Activated CD8-positive, alpha-beta T cell treated with anti-CD3 and anti-CD28 coated beads, Interleukin-2, amount 10 ng/mL, durations not matched to agents 7 days and 5 days (primary cell): ENCODE data around the gene BSPRY. TPM values are rescaled to one million over a fixed set of nuclear protein-coding genes. Genes with fewer than 3 reads are reported as not detected.
"Not testable (repeated sequence)": the region's sequence is repeated elsewhere in the genome, so short reads cannot be mapped to it uniquely, and the experiment has no call there.

Experiments used
- ATAC-seq: fragments of 150-1000 bp; cut with Tn5 transposase; one replicate; pipeline ENCODE4 v1.10.0; 2021; ENCODE audit warnings: moderate library complexity
- CTCF ChIA-PET: fragments of 350-600 bp; sonication (Branson Sonifier 250); formaldehyde crosslinking; loops from one replicate; lab custom pipeline; 2021; ENCODE audit warnings: antibody characterized with exemption; lab: Charles Lee
- POLR2A ChIA-PET: fragments of 350-600 bp; sonication (Branson Sonifier 250); formaldehyde crosslinking; loops from one replicate; lab custom pipeline; 2021; ENCODE audit warnings: antibody characterized with exemption; lab: Charles Lee
- DNase-seq: peaks from one replicate; pipeline ENCODE4 v3.0.0-alpha.2; 2020
- H3K27ac Mint-ChIP-seq: one replicate; pipeline ENCODE4 v1.8.0; 2021; ENCODE audit warnings: mild to moderate bottlenecking, mixed read lengths
- H3K27me3 Mint-ChIP-seq: one replicate; pipeline ENCODE4 v1.8.0; 2021; ENCODE audit warnings: low read depth, mixed read lengths
- H3K36me3 Mint-ChIP-seq: one replicate; pipeline ENCODE4 v1.8.0; 2021; ENCODE audit warnings: low read depth, mixed read lengths
- H3K4me1 Mint-ChIP-seq: one replicate; pipeline ENCODE4 v1.8.0; 2021; ENCODE audit warnings: low read depth, mixed read lengths
- H3K4me3 Mint-ChIP-seq: one replicate; pipeline ENCODE4 v1.8.0; 2021; ENCODE audit warnings: mild to moderate bottlenecking, mixed read lengths
- H3K9me3 Mint-ChIP-seq: one replicate; pipeline ENCODE4 v1.8.0; 2022; ENCODE audit warnings: mixed read lengths; ENCODE audit not compliant: insufficient read depth
- total RNA-seq, 2 experiments: library from RNA; stranded (reverse); gene quantifications; one replicate each; pipeline ENCODE4 v1.2.3, GENCODE V29; 2021

The BSPRY gene
- total RNA-seq, 2 experiments from 2014 or later = 4.0 to 4.4 TPM

GRCh38 chr9:113401027-113401792 lies 51.9 kb downstream of the BSPRY start, which contains the start of gene ALAD:
Gene ALAD (minus strand): TSS chr9:113401284. CDS start chr9:113393559, 7,725 bp downstream.
- H3K4me1 Mint-ChIP-seq = peaks cover 17% of the 10 kb centered on the region
- CTCF ChIA-PET = interaction anchor here (0.5 to 10.7 kb wide), 47 partner anchors 9 to 952 kb away, joined by 3 to 105 read pairs (median 4); partner anchors contain the start of genes C9orf43, CDC26, HDHD3 and POLE3
- H3K36me3 Mint-ChIP-seq = peaks cover 4% of the 10 kb centered on the region
- no peaks in the 10 kb centered on the region for H3K27me3 Mint-ChIP-seq
- ATAC-seq (peak; percentile 100), DNase-seq (peak; percentile 99)
- no peaks in the 10 kb centered on the region for H3K9me3 Mint-ChIP-seq
- H3K27ac Mint-ChIP-seq = peak within 1 kb of the TSS; percentile 81
- peak within 1 kb of the TSS; percentile 89 for H3K4me3 Mint-ChIP-seq
- POLR2A ChIA-PET = interaction anchor here (0.6 to 2.4 kb wide), 4 partner anchors 9 to 116 kb away, joined by 3 to 23 read pairs (median 6); partner anchors contain the start of genes BSPRY, C9orf43 and POLE3

DNA sequence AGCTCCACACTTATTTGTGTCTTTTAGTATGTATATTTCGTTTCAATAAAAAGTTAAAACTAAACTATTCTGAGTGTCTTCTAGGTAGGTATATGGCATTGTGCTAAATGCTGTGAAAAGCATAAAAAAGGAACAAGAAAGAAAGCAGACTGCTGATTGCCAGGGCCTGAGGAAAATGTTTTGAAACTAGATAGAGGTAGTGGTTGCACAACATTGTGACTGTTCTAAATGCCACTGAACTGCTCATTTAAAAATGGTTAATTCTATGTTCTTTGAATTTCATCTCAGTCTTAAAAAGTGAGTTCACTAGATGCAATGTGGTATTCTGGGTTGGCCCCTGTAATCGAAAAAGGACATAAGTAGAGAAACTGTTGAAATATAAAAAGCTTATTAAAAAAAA lies 54.3 kb downstream of the BSPRY start:
- Mint-ChIP-seq H3K27me3 (no peaks in the 10 kb centered on the region), H3K4me3 (no peak overlapping the region), H3K9me3 (no peaks in the 10 kb centered on the region), H3K4me1 (peaks cover 35% of the 10 kb centered on the region), H3K36me3 (peaks cover 20% of the 10 kb centered on the region), H3K27ac (no peak overlapping the region)
- no peak for ATAC-seq
- CTCF ChIA-PET = interaction anchor here (1.1 to 10.7 kb wide), 6 partner anchors 9 to 253 kb away, joined by 3 to 105 read pairs (median 5); partner anchors contain the start of genes CDC26, PRPF4 and WDR31
- POLR2A ChIA-PET = no interaction called here
- DNase-seq = no peak

GRCh38 chr9:113406353-113406752 lies 57.0 kb downstream of the BSPRY start:
- H3K9me3 Mint-ChIP-seq, H3K27me3 Mint-ChIP-seq, DNase-seq, H3K27ac Mint-ChIP-seq, ATAC-seq, H3K4me3 Mint-ChIP-seq, POLR2A ChIA-PET: not testable (repeated sequence)
- CTCF ChIA-PET = interaction anchor here (0.9 to 10.7 kb wide), 6 partner anchors 40 to 250 kb away, joined by 3 to 105 read pairs (median 5); partner anchors contain the start of genes CDC26, PRPF4 and WDR31
- Mint-ChIP-seq H3K4me1 (peaks cover 37% of the 10 kb centered on the region), H3K36me3 (peaks cover 28% of the 10 kb centered on the region)

- H3K36me3 Mint-ChIP-seq = peaks cover 28% of the 10 kb centered on the region
- H3K27ac Mint-ChIP-seq = peak overlapping the region; percentile 53
- CTCF ChIA-PET = interaction anchor here (0.7 to 10.7 kb wide), 9 partner anchors 19 to 250 kb away, joined by 3 to 105 read pairs (median 6); partner anchors contain the start of genes CDC26, PRPF4 and WDR31
- H3K4me3 Mint-ChIP-seq, H3K27me3 Mint-ChIP-seq, H3K9me3 Mint-ChIP-seq, ATAC-seq, POLR2A ChIA-PET: not testable (repeated sequence)
- H3K4me1 Mint-ChIP-seq = peaks cover 35% of the 10 kb centered on the region
- peak; percentile 74 for DNase-seq
These were observed 57.7 kb downstream of the BSPRY start for GRCh38 chr9:113406873-113407511.

- ATAC-seq (no peak), DNase-seq (no peak)
- Mint-ChIP-seq H3K9me3 (no peaks in the 10 kb centered on the region), H3K4me3 (peak overlapping the region; percentile 88), H3K4me1 (peaks cover 35% of the 10 kb centered on the region), H3K27me3 (no peaks in the 10 kb centered on the region), H3K36me3 (peaks cover 28% of the 10 kb centered on the region), H3K27ac (peak overlapping the region; percentile 100)
- ChIA-PET CTCF (interaction anchor here (1.0 to 10.7 kb wide), 12 partner anchors 8 to 273 kb away, joined by 3 to 105 read pairs (median 5); partner anchors contain the start of genes ALAD, CDC26, FKBP15 and PRPF4), POLR2A (interaction anchor here (0.6 to 2.0 kb wide), 13 partner anchors 9 to 189 kb away, joined by 3 to 25 read pairs (median 5); partner anchors contain the start of genes ALAD, CDC26, FKBP15 and HDHD3)
These were observed 60.1 kb downstream of the BSPRY start for GRCh38 chr9:113409481-113409880.

GRCh38 chr9:113409883-113410206 lies 60.5 kb downstream of the BSPRY start:
- ChIA-PET POLR2A (interaction anchor here (0.6 to 2.0 kb wide), 19 partner anchors 9 to 994 kb away, joined by 3 to 25 read pairs (median 3); partner anchors contain the start of genes ALAD, CDC26, FKBP15 and HDHD3), CTCF (interaction anchor here (0.7 to 10.7 kb wide), 17 partner anchors 8 to 273 kb away, joined by 3 to 105 read pairs (median 4); partner anchors contain the start of genes ALAD, CDC26, FKBP15 and PRPF4)
- H3K27me3 Mint-ChIP-seq = no peaks in the 10 kb centered on the region
- peaks cover 27% of the 10 kb centered on the region for H3K36me3 Mint-ChIP-seq
- peak; percentile 32 for ATAC-seq
- H3K27ac Mint-ChIP-seq = peak overlapping the region; percentile 100
- H3K4me1 Mint-ChIP-seq = peaks cover 35% of the 10 kb centered on the region
- no peaks in the 10 kb centered on the region for H3K9me3 Mint-ChIP-seq
- no peak for DNase-seq
- H3K4me3 Mint-ChIP-seq = peak overlapping the region; percentile 88

- Mint-ChIP-seq H3K9me3 (no peaks in the 10 kb centered on the region), H3K4me3 (peak within 1 kb of the TSS; percentile 88), H3K36me3 (peaks cover 26% of the 10 kb centered on the region), H3K27ac (peak within 1 kb of the TSS; percentile 100), H3K4me1 (peaks cover 35% of the 10 kb centered on the region), H3K27me3 (no peaks in the 10 kb centered on the region)
- ATAC-seq = peak; percentile 95
- ChIA-PET CTCF (interaction anchor here (0.7 to 10.7 kb wide), 17 partner anchors 9 to 273 kb away, joined by 3 to 105 read pairs (median 4); partner anchors contain the start of genes ALAD, CDC26, FKBP15 and PRPF4), POLR2A (interaction anchor here (0.6 to 2.0 kb wide), 20 partner anchors 9 to 993 kb away, joined by 3 to 25 read pairs (median 3); partner anchors contain the start of genes ALAD, CDC26, FKBP15 and HDHD3)
- peak; percentile 96 for DNase-seq
These were observed 61.0 kb downstream of the BSPRY start, which contains the start of the genes C9orf43 and POLE3 for GRCh38 chr9:113410207-113410864. Gene C9orf43 (plus strand): TSS chr9:113410747. CDS start chr9:113413494, 2,747 bp downstream. Gene POLE3 (minus strand): TSS chr9:113410675. CDS start chr9:113410293, 382 bp downstream.

- DNase-seq (no peak), ATAC-seq (no peak)
- Mint-ChIP-seq H3K9me3 (no peaks in the 10 kb centered on the region), H3K36me3 (no peaks in the 10 kb centered on the region), H3K4me3 (no peak overlapping the region), H3K27ac (no peak overlapping the region), H3K4me1 (peaks cover 5% of the 10 kb centered on the region), H3K27me3 (peaks cover 2% of the 10 kb centered on the region)
- ChIA-PET POLR2A (no interaction called here), CTCF (interaction anchor here (1.0 kb wide), 1 partner anchor 239 kb away, joined by 4 read pairs; no protein-coding TSS in a partner anchor)
These were observed 66.9 kb downstream of the BSPRY start for GRCh38 chr9:113416149-113416721.

DNA sequence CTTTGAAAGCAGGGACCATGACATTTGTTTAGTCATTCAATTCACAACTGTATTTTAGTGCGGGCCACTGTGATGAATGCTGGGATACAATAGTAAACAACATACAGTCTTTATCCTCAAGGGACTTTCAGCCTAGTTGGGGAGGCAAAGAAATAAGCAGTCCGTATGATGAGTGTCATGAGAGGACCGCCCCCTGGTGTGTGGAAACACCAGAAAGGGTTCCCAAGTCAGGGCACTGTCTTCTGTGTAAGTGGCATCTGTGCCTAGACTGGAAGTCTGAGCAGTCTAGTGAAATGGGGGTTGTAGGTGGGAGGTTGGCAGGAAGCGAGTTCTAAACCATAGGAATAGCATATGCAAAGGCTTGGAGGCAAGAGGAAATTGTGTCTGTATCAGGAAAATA lies 68.0 kb downstream of the BSPRY start:
- Mint-ChIP-seq H3K36me3 (no peaks in the 10 kb centered on the region), H3K27me3 (peaks cover 4% of the 10 kb centered on the region), H3K9me3 (no peaks in the 10 kb centered on the region), H3K4me1 (no peaks in the 10 kb centered on the region), H3K4me3 (no peak overlapping the region), H3K27ac (no peak overlapping the region)
- ChIA-PET POLR2A (no interaction called here), CTCF (interaction anchor here (1.0 kb wide), 1 partner anchor 237 kb away, joined by 4 read pairs; no protein-coding TSS in a partner anchor)
- DNase-seq (no peak), ATAC-seq (no peak)
